Psoas muscle (tissue), 8 donors: ENCODE data around the gene ME3. TPM values are rescaled to one million over a fixed set of nuclear protein-coding genes. Genes with fewer than 3 reads are reported as not detected.
A peak's percentile ranks its signal among the peaks of the same experiment; 100 is the strongest.

Experiments used
- ATAC-seq, 4 donors: fragments of 200-7000 bp; cut with Tn5 transposase; one replicate each; pipeline ENCODE4 v1.9.1; 2020; ENCODE audit warnings: moderate library complexity in 3 of 4, mild to moderate bottlenecking in 2 of 4
- DNase-seq, 2 donors: peaks; one replicate each; pipeline ENCODE4 v3.0.0-alpha.2; 2020
- H3K27ac ChIP-seq: fragments of 200-600 bp; one replicate; pipeline ENCODE4 v1.8.0; 2022
- H3K27me3 ChIP-seq, 3 donors: fragments of 200-600 bp in 1 of 3; one replicate each; pipeline versions ENCODE4 v1.6.1 to v1.8.0; 2013 to 2022; ENCODE audit warnings: low read length in 2 of 3, mild to moderate bottlenecking in 2 of 3, moderate library complexity in 1 of 3; ENCODE audit not compliant: insufficient read depth in 3 of 3
- H3K36me3 ChIP-seq, 2 donors: fragments of 200-600 bp in 1 of 2; one replicate each; pipeline versions ENCODE4 v1.6.1 to v1.8.0; 2013 to 2022; ENCODE audit warnings: low read depth in 1 of 2, mild to moderate bottlenecking in 1 of 2, moderate library complexity in 1 of 2; ENCODE audit not compliant: insufficient read depth in 1 of 2
- H3K4me1 ChIP-seq: fragments of 200-600 bp; one replicate; pipeline ENCODE4 v1.8.0; 2022
- H3K4me3 ChIP-seq: fragments of 200-600 bp; one replicate; pipeline ENCODE4 v1.8.0; 2022; ENCODE audit warnings: mild to moderate bottlenecking
- H3K9me3 ChIP-seq: fragments of 200-600 bp; one replicate; pipeline ENCODE4 v1.8.0; 2022
- WGBS, 3 donors: extraction: QIAGEN DNeasy Blood & Tissue Kit; methylation state at CpG; one replicate each; pipeline versions ENCODE4 v1.1.6 to v1.1.7; 2013; 5-methylcytosine and 5-hydroxymethylcytosine counted together
- intact Hi-C, 2 donors: fragments of 100-400 bp; cut with DNase I; formaldehyde crosslinking; loops; one replicate each; pipeline versions ENCODE4 v1.11.0 to v1.14.2; 2022
- polyA plus RNA-seq, 3 donors: library from polyadenylated mRNA; stranded (reverse); fragments of 200-250 nt; gene quantifications; one replicate each; pipeline ENCODE4 v1.2.3, GENCODE V29; 2013
- total RNA-seq, 4 donors: library from RNA; stranded (reverse); fragmentation: NEBNext Ultra II Directional in 2 of 4; extraction: Animal tissue kit (Norgen Biotek cat#: 25700) in 2 of 4; gene quantifications; one replicate each; pipeline versions ENCODE4 v1.2.1 to v1.2.4, GENCODE V29; 2021 to 2023
- TF ChIP-seq, protein P1 (sequence below): fragments of 200-600 bp; IDR thresholded peaks from one replicate; pipeline ENCODE4 v1.8.0; 2022; ENCODE audit warnings: antibody characterized with exemption
- donor health status: healthy with polysubstance abuse.
- donor health status: DM: no; HTN: no; CAD: no; lungs with moderate emphysema.
- donor health status: Bipolar disorder and iron deficiency.
- donor health status: healthy.
- donor health status: DM: yes; HTN: yes; CAD: no.
- donor health status: DM: no; HTN: no; CAD: no.
- donor health status: DM: no; HTN: no; CAD: no.
- donor health status: DM: yes; HTN: yes; CAD: no.

ME3 gene
- total and polyA plus RNA-seq, 7 donors: 5.1 to 19.5 (median 11.2) TPM

DNA sequence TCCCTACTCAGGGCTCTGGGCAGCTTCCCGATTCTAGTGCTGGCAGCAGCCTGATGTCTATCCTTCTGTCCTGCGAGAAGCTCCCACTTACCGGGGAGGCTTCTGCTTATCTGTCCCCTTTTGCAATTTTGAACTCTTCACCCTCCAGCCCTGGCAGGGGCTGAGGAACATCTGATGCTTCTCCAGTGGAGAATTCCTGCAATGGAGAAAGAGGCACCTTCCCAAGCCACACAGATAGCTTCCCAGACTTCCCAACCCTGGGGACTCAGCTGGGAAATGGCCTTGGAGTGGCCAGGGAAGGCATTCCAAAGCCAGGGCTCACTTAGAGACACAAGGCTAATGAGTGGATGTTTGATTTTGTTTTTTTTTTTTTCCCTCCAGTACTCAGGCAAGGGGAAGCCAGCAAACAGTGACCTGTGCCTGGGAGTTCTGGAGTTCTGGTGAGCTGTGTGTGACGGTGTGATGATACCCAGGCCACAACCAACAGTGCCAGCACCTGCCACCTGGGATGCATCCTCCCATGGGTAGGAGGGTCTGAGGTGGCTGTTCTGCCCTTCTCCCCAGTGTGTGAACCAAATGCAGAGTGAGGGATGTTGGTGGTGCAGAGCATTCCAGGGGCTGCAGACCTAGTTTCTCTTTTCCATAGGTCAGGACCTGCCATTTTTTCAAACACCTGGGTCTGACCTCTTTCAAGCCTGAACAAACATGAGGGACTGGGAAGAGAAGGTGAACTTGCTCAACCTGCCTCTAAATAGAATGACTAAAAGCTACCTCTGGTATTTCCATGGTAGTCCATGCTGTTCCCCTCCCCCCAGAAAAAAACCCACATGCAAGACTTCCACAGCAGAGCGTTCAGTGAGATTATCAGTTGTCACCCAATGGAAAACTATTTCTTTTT, 202.7 kb downstream of the ME3 start:
- DNase-seq: peak in 1 of 2 donors; percentile 50
- intact Hi-C loops: no loop called here
- no peaks in the 10 kb centered on the region for H3K4me1 ChIP-seq
- ATAC-seq: peak in 1 of 4 donors; percentile 35
- H3K27me3 ChIP-seq: no peaks in the 10 kb centered on the region
- no peak overlapping the region for H3K27ac ChIP-seq
- no peaks in the 10 kb centered on the region for H3K36me3 ChIP-seq
- TF ChIP-seq, protein P1, sequence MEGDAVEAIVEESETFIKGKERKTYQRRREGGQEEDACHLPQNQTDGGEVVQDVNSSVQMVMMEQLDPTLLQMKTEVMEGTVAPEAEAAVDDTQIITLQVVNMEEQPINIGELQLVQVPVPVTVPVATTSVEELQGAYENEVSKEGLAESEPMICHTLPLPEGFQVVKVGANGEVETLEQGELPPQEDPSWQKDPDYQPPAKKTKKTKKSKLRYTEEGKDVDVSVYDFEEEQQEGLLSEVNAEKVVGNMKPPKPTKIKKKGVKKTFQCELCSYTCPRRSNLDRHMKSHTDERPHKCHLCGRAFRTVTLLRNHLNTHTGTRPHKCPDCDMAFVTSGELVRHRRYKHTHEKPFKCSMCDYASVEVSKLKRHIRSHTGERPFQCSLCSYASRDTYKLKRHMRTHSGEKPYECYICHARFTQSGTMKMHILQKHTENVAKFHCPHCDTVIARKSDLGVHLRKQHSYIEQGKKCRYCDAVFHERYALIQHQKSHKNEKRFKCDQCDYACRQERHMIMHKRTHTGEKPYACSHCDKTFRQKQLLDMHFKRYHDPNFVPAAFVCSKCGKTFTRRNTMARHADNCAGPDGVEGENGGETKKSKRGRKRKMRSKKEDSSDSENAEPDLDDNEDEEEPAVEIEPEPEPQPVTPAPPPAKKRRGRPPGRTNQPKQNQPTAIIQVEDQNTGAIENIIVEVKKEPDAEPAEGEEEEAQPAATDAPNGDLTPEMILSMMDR: no peak
- no peaks in the 10 kb centered on the region for H3K9me3 ChIP-seq
- no peak overlapping the region for H3K4me3 ChIP-seq
- WGBS, 3 donors: 82 to 89% (median 82%) methylated on average over 5 of the region's 5 CpGs

- Histone ChIP-seq H3K36me3 (peaks cover 0 to 2% of the 10 kb centered on the region in 2 donors), H3K27me3 (no peaks in the 10 kb centered on the region), H3K9me3 (no peaks in the 10 kb centered on the region), H3K27ac (no peak overlapping the region), H3K4me3 (no peak overlapping the region), H3K4me1 (peaks cover 3% of the 10 kb centered on the region)
- DNase-seq: no peak
- ATAC-seq: no peak
- intact Hi-C loops: no loop called here
- TF ChIP-seq, protein P1: no peak
- 100% methylated on average over 1 of the region's 1 CpG for WGBS, 3 donors
These were observed 204.2 kb downstream of the ME3 start for GRCh38 chr11:86468169-86468568.

DNA sequence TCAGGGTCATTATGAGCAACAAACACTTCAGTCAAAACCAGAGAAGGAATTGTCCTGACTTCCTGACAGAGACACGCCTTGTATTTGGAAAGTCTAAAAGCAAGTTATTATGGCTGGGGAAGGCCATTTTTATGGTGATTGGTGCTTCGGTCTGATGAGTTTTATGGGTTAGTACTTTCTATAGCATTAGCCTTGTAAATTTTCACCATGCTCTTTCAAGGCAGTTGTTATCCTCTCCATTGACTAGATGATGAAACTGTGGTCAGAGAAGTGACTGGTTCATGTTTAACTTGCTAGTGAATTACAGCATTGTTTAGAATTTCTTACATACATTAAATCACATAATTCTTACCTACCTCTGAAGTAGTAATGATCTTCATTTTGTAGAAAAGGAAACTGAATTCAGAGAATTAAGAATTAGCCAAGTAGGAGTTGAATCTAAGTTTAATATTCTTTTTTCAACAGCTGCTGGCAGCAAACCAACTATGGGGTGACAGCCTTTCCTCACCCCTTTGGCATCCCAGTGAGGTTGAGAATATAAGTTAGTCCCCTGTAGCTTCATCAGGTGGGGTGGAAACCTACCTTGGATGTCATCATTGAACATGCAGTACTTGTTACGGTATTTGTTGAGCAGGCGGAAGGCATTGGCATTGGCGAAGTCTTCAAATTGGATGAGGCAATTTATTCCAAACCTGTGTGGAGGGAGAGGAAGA, 207.8 kb downstream of the ME3 start:
- Histone ChIP-seq H3K9me3 (no peaks in the 10 kb centered on the region), H3K36me3 (peaks cover 0 to 17% of the 10 kb centered on the region in 2 donors), H3K27me3 (no peaks in the 10 kb centered on the region), H3K4me1 (peaks cover 7% of the 10 kb centered on the region), H3K27ac (no peak overlapping the region), H3K4me3 (no peak overlapping the region)
- intact Hi-C loops: no loop called here
- 91 to 95% (median 92%) methylated on average over 5 of the region's 5 CpGs for WGBS, 3 donors
- TF ChIP-seq, protein P1: no peak
- no peak for DNase-seq
- ATAC-seq: no peak

GRCh38 chr11:86463955-86464354, 208.5 kb downstream of the ME3 start:
- H3K27me3 ChIP-seq: no peaks in the 10 kb centered on the region
- H3K27ac ChIP-seq: no peak overlapping the region
- no peak overlapping the region for H3K4me3 ChIP-seq
- H3K36me3 ChIP-seq: peaks cover 0 to 17% of the 10 kb centered on the region in 2 donors
- DNase-seq (no peak), ATAC-seq (no peak)
- TF ChIP-seq, protein P1: no peak
- H3K4me1 ChIP-seq: peaks cover 7% of the 10 kb centered on the region
- no peaks in the 10 kb centered on the region for H3K9me3 ChIP-seq
- WGBS, 3 donors: 81 to 83% (median 82%) methylated on average over 5 of the region's 5 CpGs
- intact Hi-C loops: no loop called here
